NAMALWA (cell line): ENCODE results near the gene RAB11FIP2.

Experiments
- DNase-seq: peaks from one replicate; pipeline ENCODE4 v3.0.0-alpha.2; 2015; ENCODE audit warnings: low spot score

The RAB11FIP2 gene

GRCh38 chr10:118033905-118034304 is 12.8 kb downstream of the RAB11FIP2 start:
- no peak for DNase-seq

- DNase-seq: no peak
Observed at GRCh38 chr10:118032564-118032963, 14.2 kb downstream of the RAB11FIP2 start.

GRCh38 chr10:118031351-118032075 is 15.2 kb downstream of the RAB11FIP2 start:
- no peak for DNase-seq

- no peak for DNase-seq
Observed at GRCh38 chr10:118028619-118029018, 18.1 kb downstream of the RAB11FIP2 start.

GRCh38 chr10:118027397-118027796 is 19.3 kb downstream of the RAB11FIP2 start:
- no peak for DNase-seq

- DNase-seq: no peak
Observed at GRCh38 chr10:118026936-118027335, 19.8 kb downstream of the RAB11FIP2 start.

GRCh38 chr10:118020365-118020764 is 26.4 kb downstream of the RAB11FIP2 start:
- no peak for DNase-seq

- DNase-seq: no peak
Observed at GRCh38 chr10:118017850-118018249, 28.9 kb downstream of the RAB11FIP2 start.

- no peak for DNase-seq
Observed at GRCh38 chr10:118017071-118017740, 29.5 kb downstream of the RAB11FIP2 start.

GRCh38 chr10:118012952-118013525 is 33.7 kb downstream of the RAB11FIP2 start:
- no peak for DNase-seq

GRCh38 chr10:118007773-118008172 is 39.0 kb downstream of the RAB11FIP2 start:
- no peak for DNase-seq

- DNase-seq: no peak
Observed at GRCh38 chr10:118003126-118003525, 43.6 kb downstream of the RAB11FIP2 start.

- no peak for DNase-seq
Observed at GRCh38 chr10:118002581-118002980, 44.2 kb downstream of the RAB11FIP2 start.

- no peak for DNase-seq
Observed at GRCh38 chr10:117997673-117998072, 49.1 kb downstream of the RAB11FIP2 start.

- DNase-seq: no peak
Observed at GRCh38 chr10:117996709-117997108, 50.0 kb downstream of the RAB11FIP2 start.

- no peak for DNase-seq
Observed at GRCh38 chr10:117994771-117995170, 52.0 kb downstream of the RAB11FIP2 start.

- DNase-seq: no peak
Observed at GRCh38 chr10:117993166-117993565, 53.6 kb downstream of the RAB11FIP2 start.

- DNase-seq: no peak
Observed at GRCh38 chr10:117991701-117992100, 55.0 kb downstream of the RAB11FIP2 start.

GRCh38 chr10:117989962-117990361 is 56.8 kb downstream of the RAB11FIP2 start:
- DNase-seq: no peak

GRCh38 chr10:117988814-117989213 is 57.9 kb downstream of the RAB11FIP2 start:
- DNase-seq: no peak

- no peak for DNase-seq
Observed at GRCh38 chr10:117987244-117987909, 59.4 kb downstream of the RAB11FIP2 start.

GRCh38 chr10:117983961-117984360 is 62.8 kb downstream of the RAB11FIP2 start:
- DNase-seq: no peak
